Pancreas (tissue), 10 donors: ENCODE measurements around the gene MYOM3. TPM values are rescaled to one million over a fixed set of nuclear protein-coding genes. Genes with fewer than 3 reads are reported as not detected.
"Not testable (repeated sequence)": the region's sequence is repeated elsewhere in the genome, so short reads cannot be mapped to it uniquely, and the experiment has no call there.

Experiments used
- ATAC-seq, 4 donors: fragments of 200-7000 bp; cut with Tn5 transposase; one replicate each; pipeline versions ENCODE4 v1.8.0 to v1.9.1; 2020; ENCODE audit warnings: mild to moderate bottlenecking in 4 of 4, moderate library complexity in 4 of 4
- DNase-seq, 6 donors: peaks; one replicate each; pipeline ENCODE4 v3.0.0-alpha.2; 2020
- FAIRE-seq: peaks from 2 replicates; lab custom pipeline; 2012; peaks lifted over from hg19 to GRCh38; lab: Jason Lieb, UNC
- H3K27ac ChIP-seq, 4 donors: fragments of 200-600 bp; sonication (generic); 1 replicate in 3 of 4; 2 replicates in 1 of 4; pipeline versions ENCODE4 v1.5.0 to v1.8.0; 2020
- H3K27me3 ChIP-seq, 4 donors: fragments of 200-600 bp; one replicate each; pipeline ENCODE4 v1.8.0; 2021
- H3K36me3 ChIP-seq, 3 donors: fragments of 200-600 bp; sonication (generic) in 1 of 3; one replicate each; pipeline versions ENCODE4 v1.5.0 to v1.8.0; 2020 to 2021
- H3K4me1 ChIP-seq, 3 donors: fragments of 200-600 bp; one replicate each; pipeline ENCODE4 v1.8.0; 2021
- H3K4me3 ChIP-seq, 4 donors: fragments of 200-600 bp; sonication (generic) in 2 of 4; one replicate each; pipeline versions ENCODE4 v1.5.0 to v1.8.0; 2020 to 2021
- H3K9me3 ChIP-seq, 4 donors: fragments of 200-600 bp; one replicate each; pipeline ENCODE4 v1.8.0; 2021
- CTCF ChIP-seq, 4 donors: fragments of 200-600 bp; sonication (generic) in 3 of 4; IDR thresholded peaks; one replicate each; pipeline versions ENCODE4 v1.5.0 to v1.8.0; 2021; ENCODE audit warnings: antibody characterized with exemption in 4 of 4
- WGBS, 2 donors: extraction: QIAGEN DNeasy Blood & Tissue Kit; methylation state at CpG; one replicate each; pipeline ENCODE4 v1.1.7; 2013; 5-methylcytosine and 5-hydroxymethylcytosine counted together
- intact Hi-C, 3 donors: fragments of 100-400 bp; cut with DNase I; formaldehyde crosslinking; loops; one replicate each; pipeline versions ENCODE4 v1.11.1 to v1.14.2; 2022
- polyA plus RNA-seq, 2 donors: library from polyadenylated mRNA; stranded (reverse); fragments of 200-250 nt; gene quantifications; one replicate each; pipeline ENCODE4 v1.2.3, GENCODE V29; 2013
- total RNA-seq, 6 donors: library from RNA; stranded (reverse); fragmentation: NEBNext Ultra II Directional in 4 of 6; extraction: Animal tissue kit (Norgen Biotek cat#: 25700) in 4 of 6; gene quantifications; one replicate each; pipeline versions ENCODE4 v1.2.1 to v1.2.4, GENCODE V29; 2021 to 2023
- donor health status: healthy with polysubstance abuse.
- donor health status: DM: no; HTN: no; CAD: no; lungs with moderate emphysema.
- donor health status: DM: no; HTN: no; CAD: no.
- donor health status: control.
- donor health status: control.
- donor health status: Bipolar disorder and iron deficiency.
- donor health status: DM: yes; HTN: yes; CAD: no.
- donor health status: DM: no; HTN: no; CAD: no.
- donor health status: DM: no; HTN: no; CAD: no.
- donor health status: DM: yes; HTN: yes; CAD: no.

MYOM3 gene
- total and polyA plus RNA-seq, 8 donors: 0.38 to 1.7 (median 0.79) TPM

- FAIRE-seq (no peak), DNase-seq (no peak), ATAC-seq (peak in 1 of 4 donors; percentile 37)
- intact Hi-C loops: no loop called here
- no peak overlapping the region for H3K4me3 ChIP-seq
- H3K4me1 ChIP-seq: no peaks in the 10 kb centered on the region
- TF ChIP-seq CTCF (IDR thresholded peaks at IDR 0.05): no peak
- WGBS, 2 donors: 67 to 68% methylated on average over 2 of the region's 2 CpGs
- H3K36me3 ChIP-seq: no peaks in the 10 kb centered on the region
- H3K9me3 ChIP-seq: no peaks in the 10 kb centered on the region
- no peak overlapping the region for H3K27ac ChIP-seq
- no peaks in the 10 kb centered on the region for H3K27me3 ChIP-seq
Observed at GRCh38 chr1:24045771-24046170, 66.2 kb downstream of the MYOM3 start.

GRCh38 chr1:24044672-24045071 lies 67.3 kb downstream of the MYOM3 start:
- WGBS, 2 donors: 90 to 93% methylated on average over 4 to 5 of the region's 5 CpGs
- H3K9me3 ChIP-seq, intact Hi-C loops, H3K4me3 ChIP-seq, H3K4me1 ChIP-seq, ATAC-seq, FAIRE-seq, H3K27ac ChIP-seq, DNase-seq, H3K36me3 ChIP-seq, H3K27me3 ChIP-seq: not testable (repeated sequence)

- H3K27ac ChIP-seq: no peak overlapping the region
- H3K36me3 ChIP-seq: no peaks in the 10 kb centered on the region
- TF ChIP-seq CTCF (IDR thresholded peaks at IDR 0.05): no peak
- H3K4me3 ChIP-seq: no peak overlapping the region
- intact Hi-C loops: no loop called here
- no peaks in the 10 kb centered on the region for H3K27me3 ChIP-seq
- FAIRE-seq (no peak), DNase-seq (no peak), ATAC-seq (no peak)
- H3K4me1 ChIP-seq: no peaks in the 10 kb centered on the region
- WGBS, 2 donors: 86 to 90% methylated on average over 1 of the region's 1 CpG
- no peaks in the 10 kb centered on the region for H3K9me3 ChIP-seq
Observed at GRCh38 chr1:24043345-24044032, 68.4 kb downstream of the MYOM3 start.

GRCh38 chr1:24042315-24042714 lies 69.6 kb downstream of the MYOM3 start:
- ATAC-seq: no peak
- H3K4me1 ChIP-seq: no peaks in the 10 kb centered on the region
- H3K36me3 ChIP-seq: no peaks in the 10 kb centered on the region
- no peak overlapping the region for H3K4me3 ChIP-seq
- TF ChIP-seq CTCF (IDR thresholded peaks at IDR 0.05): no peak
- no peak for DNase-seq
- no peak for FAIRE-seq
- intact Hi-C loops: no loop called here
- no peaks in the 10 kb centered on the region for H3K27me3 ChIP-seq
- H3K9me3 ChIP-seq: no peaks in the 10 kb centered on the region
- 61 to 63% methylated on average over 4 of the region's 4 CpGs for WGBS, 2 donors
- H3K27ac ChIP-seq: no peak overlapping the region

GRCh38 chr1:24036088-24036487 lies 75.8 kb downstream of the MYOM3 start:
- ATAC-seq (no peak), FAIRE-seq (no peak), DNase-seq (no peak)
- Histone ChIP-seq H3K4me3 (no peak overlapping the region), H3K9me3 (no peaks in the 10 kb centered on the region), H3K27ac (no peak overlapping the region), H3K36me3 (no peaks in the 10 kb centered on the region), H3K4me1 (no peaks in the 10 kb centered on the region), H3K27me3 (no peaks in the 10 kb centered on the region)
- 87% methylated on average over 5 of the region's 5 CpGs for WGBS, 2 donors
- no peak for TF ChIP-seq CTCF (IDR thresholded peaks at IDR 0.05)
- intact Hi-C loops: no loop called here
